ENCODE results near the gene CHMP1B. TPM values are rescaled to one million over a fixed set of nuclear protein-coding genes. Genes with fewer than 3 reads are reported as not detected.

CHMP1B gene
- 38.7 and 39.2 TPM in 2 replicates for total RNA-seq (2021)
- long read RNA-seq, transcript CHMP1B-201 (1 exons, 3,054 nt) = major isoform, 181 of 181 reads
- long read RNA-seq, partial matches to known transcripts = 0 of 181 reads
- long read RNA-seq, other reads (novel, unspliced or antisense) = 0 of 181 reads

GRCh38 chr18:11851146-11851805 is at the start of gene CHMP1B:
CHMP1B (plus strand) TSS chr18:11851413; CDS start chr18:11851512, 99 bp downstream.
- Histone ChIP-seq H3K18ac (ENCODE audit: insufficient read length, low read depth, low read length) (peak within 1 kb of the TSS; percentile 76), H2BK20ac (ENCODE audit: low read depth, low read length, poor library complexity, severe bottlenecking) (no peak within 1 kb of the TSS), H3K79me1 (ENCODE audit: insufficient read depth, low read depth, low read length, poor library complexity, severe bottlenecking) (no peaks in the 10 kb centered on the region), H3K4me1 (ENCODE audit: insufficient read depth, low read length) (no peaks in the 10 kb centered on the region; the same call in 1 of the 2 replicates), H3K9ac (ENCODE audit: extremely low read depth, insufficient read length, low read length) (peak within 1 kb of the TSS; percentile 94), H3K4ac (ENCODE audit: low read depth, low read length) (no peak within 1 kb of the TSS), H4K20me1 (ENCODE audit: control insufficient read depth, insufficient read depth, insufficient read length) (no peaks in the 10 kb centered on the region), H2BK15ac (ENCODE audit: low read depth, low read length) (0 out of 2 replicates have a peak within 1 kb of the TSS, but pooled peaks have one; percentile 65), H2AK5ac (ENCODE audit: insufficient read length, low read length) (no peak within 1 kb of the TSS), H4K8ac (replicated peaks; ENCODE audit: insufficient read length, low read depth, low read length) (no peak within 1 kb of the TSS), H3K23ac (ENCODE audit: insufficient read length, low read depth, low read length) (no peak within 1 kb of the TSS), H3K27ac (ENCODE audit: insufficient read length, low read depth, low read length) (peak within 1 kb of the TSS; percentile 43), H3K23me2 (ENCODE audit: insufficient read length, low read depth, low read length, poor library complexity, severe bottlenecking) (peaks cover 10% of the 10 kb centered on the region), H3K9me3 (ENCODE audit: control insufficient read depth, low read depth, low read length) (no peaks in the 10 kb centered on the region), H3K27me3 (ENCODE audit: insufficient read depth, low read length) (no peaks in the 10 kb centered on the region), H4K5ac (ENCODE audit: insufficient read length, low read depth, low read length) (peak within 1 kb of the TSS; percentile 14), H3K56ac (ENCODE audit: insufficient read length, low read depth, low read length) (no peak within 1 kb of the TSS), H2AFZ (ENCODE audit: low read length) (no peak within 1 kb of the TSS), H4K91ac (ENCODE audit: insufficient read length, low read depth, low read length) (peak within 1 kb of the TSS; percentile 10), H2BK5ac (ENCODE audit: insufficient read length, low read length) (peak within 1 kb of the TSS; percentile 1), H3K14ac (ENCODE audit: insufficient read depth, low read length) (peak within 1 kb of the TSS; percentile 93), H2BK120ac (ENCODE audit: low read depth, low read length, poor library complexity, severe bottlenecking) (no peak within 1 kb of the TSS), H3K4me2 (ENCODE audit: insufficient read depth, insufficient read length, low read length) (peak within 1 kb of the TSS; percentile 94), H2BK12ac (ENCODE audit: insufficient read length, low read depth, low read length) (no peak within 1 kb of the TSS), H3K79me2 (ENCODE audit: insufficient read depth, low read length) (peaks cover 18% of the 10 kb centered on the region; the same call in 1 of the 2 replicates), H3T11ph (ENCODE audit: low read length) (peak within 1 kb of the TSS; percentile 23)
- H3K4me3 Mint-ChIP-seq = peak within 1 kb of the TSS; percentile 100
- H3K36me3 Mint-ChIP-seq (ENCODE audit: insufficient read depth in 1 of 3, low read depth in 3 of 3) = peaks cover 2 to 4% (median 2%) of the 10 kb centered on the region in 3 experiments; a peak in 3 of 7 replicates
- no CpG with 5 or more reads among the region's 53 CpGs for WGBS (ENCODE audit: extremely low coverage, insufficient read length, low lambda C conversion rate)
- peak; percentile 97 for DNase-seq
- peak within 1 kb of the TSS; percentile 99 to 100 (median 100) for H3K27ac Mint-ChIP-seq
- TF ChIP-seq CTCF (conservative IDR thresholded peaks at IDR 0.05) = no peak
- peaks cover 24 to 28% of the 10 kb centered on the region in 2 experiments for H3K4me1 Mint-ChIP-seq
- peaks cover 2% of the 10 kb centered on the region; the same call in 1 of the 2 replicates for H3K27me3 Mint-ChIP-seq (ENCODE audit: low read depth)
- no peaks in the 10 kb centered on the region; a peak in 1 of 5 replicates for H3K9me3 Mint-ChIP-seq
